Ascending aorta (tissue), 2 donors: Measurements from ENCODE around the gene LAGE3. TPM values are rescaled to one million over a fixed set of nuclear protein-coding genes. Genes with fewer than 3 reads are reported as not detected.

Source experiments
- DNase-seq, 2 donors: peaks; one replicate each; pipeline ENCODE4 v3.0.0-alpha.2; 2019; ENCODE audit warnings: low spot score in 2 of 2
- H3K27ac ChIP-seq, 2 donors: fragments of 200-600 bp; sonication (generic); one replicate each; pipeline ENCODE4 v1.5.1; 2016 to 2017; ENCODE audit warnings: mild to moderate bottlenecking in 1 of 2
- H3K27me3 ChIP-seq: fragments of 200-600 bp; sonication (generic); one replicate; pipeline ENCODE4 v1.5.1; 2017
- H3K36me3 ChIP-seq, 2 donors: fragments of 200-600 bp; sonication (generic); one replicate each; pipeline ENCODE4 v1.5.1; 2016
- H3K4me1 ChIP-seq, 2 donors: fragments of 200-600 bp; sonication (generic); one replicate each; pipeline ENCODE4 v1.5.1; 2016 to 2017; ENCODE audit warnings: mild to moderate bottlenecking in 1 of 2
- H3K4me3 ChIP-seq, 2 donors: fragments of 200-600 bp; sonication (generic); one replicate each; pipeline ENCODE4 v1.5.1; 2016 to 2017; ENCODE audit warnings: mild to moderate bottlenecking in 1 of 2
- H3K9me3 ChIP-seq, 2 donors: fragments of 200-600 bp; sonication (generic); one replicate each; pipeline ENCODE4 v1.5.1; 2016
- CTCF ChIP-seq, 3 experiments: fragments of 200-600 bp in 2 of 3; fragments of 450-650 bp in 1 of 3; sonication (generic) in 2 of 3; IDR thresholded peaks; one replicate each; pipeline ENCODE4 v1.5.1; 2016 to 2019; ENCODE audit warnings: antibody characterized with exemption in 3 of 3, mild to moderate bottlenecking in 1 of 3, moderate library complexity in 1 of 3
- intact Hi-C: fragments of 100-400 bp; cut with DNase I; formaldehyde crosslinking; loops from one replicate; pipeline ENCODE4 v1.15.1; 2023
- total RNA-seq: library from RNA; depleted of rRNA; stranded (reverse); fragments of >200 nt; gene quantifications from one replicate; pipeline ENCODE4 v1.1.0, GENCODE V29; 2016

Gene LAGE3
- total RNA-seq, 1 donor from 2014 or later, result 52.0 TPM

- DNase-seq, result no peak
- H3K27ac ChIP-seq, result peak overlapping the region; percentile 88 to 97
- no peaks in the 10 kb centered on the region for H3K27me3 ChIP-seq
- H3K9me3 ChIP-seq, result no peaks in the 10 kb centered on the region
- no peak overlapping the region for H3K4me3 ChIP-seq
- peaks cover 0 to 6% of the 10 kb centered on the region in 2 donors for H3K36me3 ChIP-seq
- peaks cover 0 to 11% of the 10 kb centered on the region in 2 donors for H3K4me1 ChIP-seq
- intact Hi-C loops, result loop anchor here (5.0 kb wide), 1 partner anchor 44 kb away; no protein-coding TSS in a partner anchor
- TF ChIP-seq CTCF (IDR thresholded peaks at IDR 0.05), result no peak
Observed at GRCh38 chrX:154488336-154489075, 9.4 kb upstream of the LAGE3 start.

GRCh38 chrX:154487518-154488290, 8.6 kb upstream of the LAGE3 start:
- Histone ChIP-seq H3K4me3 (peak overlapping the region in 1 of 2 donors; percentile 81), H3K27me3 (no peaks in the 10 kb centered on the region), H3K36me3 (peaks cover 0 to 6% of the 10 kb centered on the region in 2 donors), H3K4me1 (peaks cover 0 to 11% of the 10 kb centered on the region in 2 donors), H3K9me3 (no peaks in the 10 kb centered on the region), H3K27ac (peak overlapping the region; percentile 78 to 81)
- no peak for DNase-seq
- intact Hi-C loops, result loop anchor here (2.0 to 5.0 kb wide), 2 partner anchors 45 to 51 kb away; partner anchors contain the start of gene GDI1
- no peak for TF ChIP-seq CTCF (IDR thresholded peaks at IDR 0.05)

- Histone ChIP-seq H3K4me3 (peak within 1 kb of the TSS; percentile 64 to 81), H3K36me3 (peaks cover 0 to 6% of the 10 kb centered on the region in 2 donors), H3K9me3 (no peaks in the 10 kb centered on the region), H3K27ac (peak within 1 kb of the TSS; percentile 78 to 81), H3K27me3 (no peaks in the 10 kb centered on the region), H3K4me1 (peaks cover 0 to 11% of the 10 kb centered on the region in 2 donors)
- peak in 1 of 2 donors; percentile 79 for DNase-seq
- intact Hi-C loops, result loop anchor here (2.0 to 5.0 kb wide), 2 partner anchors 46 to 50 kb away; partner anchors contain the start of gene GDI1
- no peak for TF ChIP-seq CTCF (IDR thresholded peaks at IDR 0.05)
Observed at GRCh38 chrX:154486396-154487207, 7.5 kb upstream of the LAGE3 start, which contains the start of gene UBL4A. Gene UBL4A (minus strand): TSS chrX:154486615. CDS start chrX:154486584, 31 bp downstream.

- intact Hi-C loops, result loop anchor here (2.0 to 5.0 kb wide), 2 partner anchors 46 to 49 kb away; partner anchors contain the start of gene GDI1
- Histone ChIP-seq H3K4me3 (peak overlapping the region; percentile 64 to 81), H3K27me3 (no peaks in the 10 kb centered on the region), H3K9me3 (no peaks in the 10 kb centered on the region), H3K27ac (peak overlapping the region; percentile 64 to 67), H3K4me1 (peaks cover 0 to 11% of the 10 kb centered on the region in 2 donors), H3K36me3 (peaks cover 0 to 6% of the 10 kb centered on the region in 2 donors)
- no peak for DNase-seq
- TF ChIP-seq CTCF (IDR thresholded peaks at IDR 0.05), result no peak
Observed at GRCh38 chrX:154486052-154486395, 6.9 kb upstream of the LAGE3 start.
